Transverse colon (tissue), 4 donors: ENCODE results near the gene C14orf119. TPM values are rescaled to one million over a fixed set of nuclear protein-coding genes. Genes with fewer than 3 reads are reported as not detected.

Experiments used
- DNase-seq: peaks from one replicate; pipeline ENCODE4 v3.0.0-alpha.2; 2019
- H3K27ac ChIP-seq, 4 donors: fragments of 200-600 bp; sonication (generic); 2 replicates each; pipeline ENCODE4 v1.5.1; 2016 to 2018; ENCODE audit warnings: inconsistent platforms in 4 of 4
- H3K27me3 ChIP-seq: fragments of 200-600 bp; sonication (generic); 2 replicates; pipeline ENCODE4 v1.5.1; 2017; ENCODE audit warnings: inconsistent platforms
- H3K36me3 ChIP-seq, 4 donors: fragments of 200-600 bp; sonication (generic); 2 replicates each; pipeline ENCODE4 v1.5.1; 2017 to 2019; ENCODE audit warnings: inconsistent platforms in 4 of 4
- H3K4me1 ChIP-seq, 4 donors: fragments of 200-600 bp; sonication (generic); 2 replicates each; pipeline ENCODE4 v1.5.1; 2017 to 2020; ENCODE audit warnings: inconsistent platforms in 4 of 4
- H3K4me3 ChIP-seq, 4 donors: fragments of 200-600 bp; sonication (generic); 1 replicate in 1 of 4; 2 replicates in 3 of 4; pipeline versions ENCODE4 v1.5.1 to v1.6.1; 2017 to 2019; ENCODE audit warnings: inconsistent platforms in 4 of 4
- H3K9me3 ChIP-seq, 2 donors: fragments of 200-600 bp; sonication (generic); 2 replicates each; pipeline ENCODE4 v1.5.1; 2017 to 2019; ENCODE audit warnings: inconsistent platforms in 2 of 2
- CTCF ChIP-seq, 5 experiments: fragments of 200-600 bp in 3 of 5; fragments of 450-650 bp in 2 of 5; sonication (generic) in 3 of 5; IDR thresholded peaks; 1 replicate in 2 of 5; 2 replicates in 3 of 5; pipeline ENCODE4 v1.5.1; 2016 to 2017; ENCODE audit warnings: antibody characterized with exemption in 5 of 5, inconsistent platforms in 3 of 5, mild to moderate bottlenecking in 2 of 5, moderate library complexity in 1 of 5
- EP300 ChIP-seq: sonication (generic); formaldehyde crosslinking; IDR thresholded peaks from one replicate; pipeline ENCODE4 v1.6.1; 2017; ENCODE audit warnings: antibody characterized with exemption, low read depth
- POLR2A ChIP-seq: fragments of 450-650 bp; IDR thresholded peaks from one replicate; pipeline ENCODE4 v1.6.1; 2016; ENCODE audit warnings: antibody characterized with exemption, mild to moderate bottlenecking, moderate library complexity
- POLR2AphosphoS5 ChIP-seq, 3 donors: sonication (generic); formaldehyde crosslinking; IDR thresholded peaks; one replicate each; pipeline ENCODE4 v1.6.1; 2016; ENCODE audit warnings: antibody characterized with exemption in 3 of 3
- WGBS, 2 donors: methylation state at CpG; one replicate each; pipeline ENCODE4 v1.1.5; 2018; ENCODE audit warnings: low coverage in 1 of 2; 5-methylcytosine and 5-hydroxymethylcytosine counted together
- in situ Hi-C, 4 donors: fragments of 200-750 bp; cut with MboI; loops; one replicate each; pipeline versions ENCODE4 v1.15.0 to v1.15.1; 2017; ENCODE audit warnings: low sequenced_read_pairs in 3 of 4, low pct_ligation_motif_present in 1 of 4, low pct_unique_long_range_greater_than_20kb in 1 of 4
- intact Hi-C: fragments of 100-400 bp; cut with DNase I; formaldehyde crosslinking; loops from one replicate; pipeline ENCODE4 v1.15.1; 2023; ENCODE audit warnings: low total_unique reads
- total RNA-seq, 4 donors: library from RNA; depleted of rRNA; stranded (reverse); fragments of >200 nt; gene quantifications; one replicate each; pipeline ENCODE4 v1.1.0, GENCODE V29; 2016

Gene C14orf119
- total RNA-seq, 4 donors from 2014 or later, result 3.6 to 33.7 (median 32.0) TPM

DNA sequence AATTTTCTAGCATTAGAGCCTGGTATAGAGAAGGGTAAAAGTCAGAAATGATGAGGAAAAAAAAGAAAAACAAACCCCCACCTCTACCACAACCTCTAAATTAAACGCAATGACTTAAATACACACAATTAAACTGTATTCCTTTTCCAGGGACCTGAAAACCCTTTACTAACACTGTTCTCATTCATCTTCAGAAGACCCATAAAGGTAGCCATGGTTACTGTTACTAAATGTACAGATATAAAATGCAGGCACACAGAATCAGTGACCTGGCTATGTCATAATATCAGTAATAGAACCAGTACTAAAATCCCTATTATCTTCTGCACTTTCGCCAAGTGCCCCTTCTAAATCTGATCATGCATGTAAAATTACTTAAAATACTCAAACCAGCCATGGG is 1.8 kb upstream of the C14orf119 start:
- 68% methylated on average over 2 of the region's 2 CpGs for WGBS, 2 donors
- Histone ChIP-seq H3K27ac (peak overlapping the region in 1 of 4 donors; percentile 94), H3K36me3 (peaks cover 0 to 49% (median 18%) of the 10 kb centered on the region in 4 donors), H3K9me3 (no peaks in the 10 kb centered on the region), H3K4me3 (peak overlapping the region in 3 of 4 donors; percentile 53 to 86 (median 65)), H3K4me1 (peaks cover 22 to 39% (median 26%) of the 10 kb centered on the region in 4 donors), H3K27me3 (no peaks in the 10 kb centered on the region)
- in situ Hi-C loops (no loop called here), intact Hi-C loops (no loop called here)
- TF ChIP-seq POLR2AphosphoS5 (IDR thresholded peaks at IDR 0.05) (no peak), POLR2A (no peak), CTCF (IDR thresholded peaks at IDR 0.05) (no peak), EP300 (no peak)
- DNase-seq, result no peak

GRCh38 chr14:23093991-23094665 is 1.2 kb upstream of the C14orf119 start:
- H3K9me3 ChIP-seq, result no peaks in the 10 kb centered on the region
- H3K4me1 ChIP-seq, result peaks cover 22 to 39% (median 26%) of the 10 kb centered on the region in 4 donors
- WGBS, 2 donors, result 1 to 3% methylated on average over 13 to 14 of the region's 14 CpGs
- peaks cover 0 to 43% (median 15%) of the 10 kb centered on the region in 4 donors for H3K36me3 ChIP-seq
- intact Hi-C loops, result no loop called here
- H3K27ac ChIP-seq, result peak overlapping the region; percentile 94 to 100 (median 98)
- in situ Hi-C loops, result no loop called here
- no peaks in the 10 kb centered on the region for H3K27me3 ChIP-seq
- H3K4me3 ChIP-seq, result peak overlapping the region; percentile 53 to 86 (median 70)
- TF ChIP-seq EP300 (no peak), CTCF (IDR thresholded peaks at IDR 0.05) (no peak), POLR2AphosphoS5 (IDR thresholded peaks at IDR 0.05) (no peak), POLR2A (no peak)
- no peak for DNase-seq

DNA sequence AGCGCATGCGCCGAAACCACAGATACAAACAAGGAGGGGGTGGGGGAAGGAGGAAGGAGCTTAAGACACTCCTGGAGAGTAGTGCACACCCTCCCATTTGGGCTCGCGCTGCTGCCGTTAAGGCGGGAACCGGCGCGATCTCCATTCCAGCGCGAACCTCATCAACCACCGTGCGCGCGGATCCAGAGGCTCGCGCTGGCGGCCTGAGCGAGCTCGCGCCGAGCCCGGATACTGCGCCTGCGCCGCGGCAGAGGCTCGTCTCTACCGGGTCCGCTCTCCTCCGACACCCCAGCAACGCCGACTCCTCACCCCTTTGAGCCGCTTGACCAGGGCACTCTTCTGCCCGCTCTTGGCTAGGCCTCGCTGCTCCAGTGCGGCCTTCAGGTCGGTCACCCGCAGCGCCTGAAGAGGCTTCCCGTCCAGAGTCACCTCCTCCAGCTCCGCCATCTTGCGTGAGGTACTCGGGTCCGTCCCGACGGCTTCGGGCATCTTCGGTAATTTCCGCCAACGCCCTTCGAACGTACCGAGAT is 574 bp upstream of the C14orf119 start, which contains the start of gene ACIN1:
TSS of gene ACIN1 (minus strand) at position 471 of the 530 bp plus-strand sequence. CDS start at position 447, 24 bp downstream.
- WGBS, 2 donors, result 2% methylated on average over 26 to 38 of the region's 55 CpGs
- Histone ChIP-seq H3K4me1 (peaks cover 22 to 39% (median 26%) of the 10 kb centered on the region in 4 donors), H3K4me3 (peak within 1 kb of the TSS; percentile 65 to 93 (median 84)), H3K36me3 (peaks cover 0 to 37% (median 12%) of the 10 kb centered on the region in 4 donors), H3K27me3 (no peaks in the 10 kb centered on the region), H3K9me3 (no peaks in the 10 kb centered on the region), H3K27ac (peak within 1 kb of the TSS; percentile 94 to 100 (median 98))
- TF ChIP-seq POLR2A (peak; percentile 66), POLR2AphosphoS5 (IDR thresholded peaks at IDR 0.05) (peak; percentile 24 to 87 (median 65)), CTCF (IDR thresholded peaks at IDR 0.05) (no peak), EP300 (no peak)
- intact Hi-C loops, result no loop called here
- in situ Hi-C loops, result no loop called here
- no peak for DNase-seq

- 78 to 90% methylated on average over 3 to 7 of the region's 7 CpGs for WGBS, 2 donors
- in situ Hi-C loops, result no loop called here
These were observed 2.5 kb downstream of the C14orf119 start for GRCh38 chr14:23097786-23098185.

More at GRCh38 chr14:23097786-23098185, 2.5 kb downstream of the C14orf119 start:
- H3K9me3 ChIP-seq, result no peaks in the 10 kb centered on the region
- H3K27me3 ChIP-seq, result no peaks in the 10 kb centered on the region
- intact Hi-C loops, result no loop called here
- H3K4me3 ChIP-seq, result no peak overlapping the region
- no peak overlapping the region for H3K27ac ChIP-seq
- DNase-seq, result no peak
- H3K36me3 ChIP-seq, result peaks cover 0 to 9% (median 3%) of the 10 kb centered on the region in 4 donors
- peaks cover 15 to 28% (median 23%) of the 10 kb centered on the region in 4 donors for H3K4me1 ChIP-seq
- TF ChIP-seq POLR2A (no peak), POLR2AphosphoS5 (IDR thresholded peaks at IDR 0.05) (no peak), CTCF (IDR thresholded peaks at IDR 0.05) (no peak), EP300 (no peak)
